ENCODE results near the gene THSD4.

Gene THSD4

DNA sequence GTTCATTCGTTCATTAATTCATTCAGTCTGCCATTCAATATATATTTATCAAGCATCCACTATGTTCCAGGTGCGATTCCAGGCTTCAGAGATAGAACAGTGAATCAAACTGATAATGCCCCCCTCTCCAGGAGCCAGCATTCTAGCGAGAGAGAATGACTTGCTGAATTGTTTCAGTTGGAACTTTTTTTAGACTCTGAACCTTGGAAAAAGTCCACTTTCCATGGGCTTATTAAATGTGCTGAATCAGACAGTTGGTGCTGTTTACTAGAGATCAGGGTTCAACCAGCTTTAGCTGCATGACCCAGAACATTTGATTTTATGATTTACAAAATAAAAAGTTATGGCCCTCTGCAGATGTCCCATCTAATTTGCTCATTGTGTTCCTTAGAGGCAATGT is 213.2 kb downstream of the THSD4 start:
- no peak for DNase-seq (ENCODE audit: low read depth in 2 of 2)

GRCh38 chr15:71329041-71329440 is 213.8 kb downstream of the THSD4 start:
- DNase-seq (ENCODE audit: low read depth in 2 of 2), result no peak

DNA sequence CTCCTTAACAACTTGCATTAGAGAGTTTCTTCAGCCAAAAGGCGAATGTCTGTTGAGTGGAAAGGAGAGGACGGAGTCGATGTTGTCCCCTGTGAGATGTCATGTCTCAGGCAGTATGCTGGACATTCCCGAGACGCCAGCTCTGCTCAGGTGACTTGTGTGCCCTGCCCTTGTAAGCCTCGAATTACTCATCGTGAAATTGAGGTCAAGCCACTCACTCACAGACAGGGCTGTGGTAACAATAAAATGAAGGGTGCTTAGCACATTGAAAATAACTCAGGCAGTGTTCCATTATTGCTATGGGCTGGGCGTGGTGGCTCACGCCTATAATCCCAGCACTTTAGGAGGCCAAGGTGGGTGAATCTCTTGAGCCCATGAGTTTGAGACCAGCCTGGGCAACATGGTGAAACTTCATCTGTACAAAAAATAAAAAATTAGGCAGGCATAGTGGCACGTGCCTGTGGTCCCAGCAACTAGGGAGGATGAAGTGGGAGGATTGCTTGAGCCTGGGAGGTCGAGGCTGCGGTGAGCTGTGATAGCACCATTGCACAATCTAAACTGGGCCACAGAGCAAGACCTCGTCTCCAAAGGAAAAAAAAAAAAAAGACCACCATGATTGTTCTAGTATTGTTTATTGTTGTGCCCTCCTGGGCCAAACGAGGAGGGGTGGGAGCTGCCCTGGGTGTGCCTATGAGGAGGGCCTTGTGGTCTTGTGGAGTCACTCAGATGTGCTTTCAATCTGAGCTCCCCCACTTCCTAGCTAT is 214.4 kb downstream of the THSD4 start:
- DNase-seq (ENCODE audit: low read depth in 2 of 2), result no peak

DNA sequence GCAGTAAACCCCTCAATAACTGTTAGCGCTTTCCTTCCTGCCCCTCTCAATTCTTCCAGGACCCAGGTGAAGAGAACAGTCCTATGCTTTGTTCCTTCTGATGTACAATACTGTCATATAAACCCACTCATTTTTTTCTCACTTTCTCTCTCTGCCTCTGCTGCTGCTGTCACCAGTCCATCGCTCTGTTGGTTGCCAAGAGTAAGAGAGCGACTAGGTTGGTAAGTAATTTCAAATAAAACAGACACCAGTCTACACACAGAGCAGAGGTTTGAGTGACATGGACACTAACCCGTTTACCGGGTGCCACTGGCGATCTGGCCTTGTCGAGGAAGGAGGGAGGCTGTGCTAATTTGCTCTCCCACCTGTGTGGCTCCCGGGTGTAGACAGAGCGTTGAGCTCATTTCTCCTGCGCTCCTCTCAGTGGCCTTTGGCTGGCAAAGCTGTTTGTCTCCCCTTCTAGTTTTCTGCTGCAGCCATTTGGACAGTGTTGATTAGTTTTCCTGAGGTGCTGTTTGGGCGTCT is 215.4 kb downstream of the THSD4 start:
- DNase-seq (ENCODE audit: low read depth in 2 of 2), result no peak

GRCh38 chr15:71331173-71331572 is 215.9 kb downstream of the THSD4 start:
- DNase-seq (ENCODE audit: low read depth in 2 of 2), result no peak

- no peak for DNase-seq (ENCODE audit: low read depth in 2 of 2)
Observed at GRCh38 chr15:71332431-71333004, 217.2 kb downstream of the THSD4 start.

GRCh38 chr15:71333136-71333700 is 217.9 kb downstream of the THSD4 start:
- DNase-seq (ENCODE audit: low read depth in 2 of 2), result no peak

- no peak for DNase-seq (ENCODE audit: low read depth in 2 of 2)
Observed at GRCh38 chr15:71333839-71334238, 218.6 kb downstream of the THSD4 start.

GRCh38 chr15:71334434-71334833 is 219.2 kb downstream of the THSD4 start:
- DNase-seq (ENCODE audit: low read depth in 2 of 2), result no peak

GRCh38 chr15:71334873-71335272 is 219.6 kb downstream of the THSD4 start:
- no peak for DNase-seq (ENCODE audit: low read depth in 2 of 2)

- no peak for DNase-seq (ENCODE audit: low read depth in 2 of 2)
Observed at GRCh38 chr15:71335591-71335990, 220.3 kb downstream of the THSD4 start.

DNA sequence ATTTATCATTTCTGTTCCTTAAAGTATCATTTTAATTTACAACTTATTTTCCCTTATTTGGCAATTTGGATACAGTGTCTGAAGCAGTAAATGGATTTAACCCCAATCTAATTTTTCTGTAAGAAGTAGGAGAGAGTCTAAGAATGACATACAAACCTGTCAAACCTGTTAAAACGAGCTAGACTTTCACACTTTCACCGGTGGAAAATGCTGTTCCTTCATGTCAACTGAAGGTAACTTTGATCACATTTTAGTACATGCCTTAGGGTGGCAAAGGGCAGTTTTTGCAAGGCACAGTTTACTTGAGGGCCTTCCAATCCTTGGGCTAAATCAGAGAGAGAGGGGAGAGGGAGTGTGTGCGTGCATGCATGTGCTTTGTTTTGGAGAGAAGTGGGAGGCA is 221.4 kb downstream of the THSD4 start:
- DNase-seq (ENCODE audit: low read depth in 2 of 2), result no peak

- DNase-seq (ENCODE audit: low read depth in 2 of 2), result no peak
Observed at GRCh38 chr15:71337197-71337845, 222.1 kb downstream of the THSD4 start.

DNA sequence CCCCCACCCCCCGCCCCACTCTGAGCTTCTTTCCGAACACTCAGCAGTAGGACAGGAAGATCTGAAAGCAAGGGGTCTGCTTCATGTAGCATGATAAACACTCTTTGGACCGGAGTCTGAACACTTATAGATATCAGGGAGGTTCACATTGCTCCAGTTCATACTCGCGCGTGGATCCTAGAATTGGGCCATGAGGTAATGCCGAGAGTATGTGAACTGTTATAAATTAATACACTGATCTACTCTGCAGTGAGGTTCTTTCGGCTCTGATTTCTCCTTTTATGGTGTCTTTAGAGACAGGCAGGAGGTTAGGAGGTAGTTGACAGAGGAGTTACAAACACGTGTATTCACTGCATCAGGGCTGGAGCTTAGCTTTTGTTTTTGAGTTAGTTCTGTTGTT is 223.0 kb downstream of the THSD4 start:
- no peak for DNase-seq (ENCODE audit: low read depth in 2 of 2)

GRCh38 chr15:71338827-71339542 is 223.7 kb downstream of the THSD4 start:
- DNase-seq (ENCODE audit: low read depth in 2 of 2), result no peak

DNA sequence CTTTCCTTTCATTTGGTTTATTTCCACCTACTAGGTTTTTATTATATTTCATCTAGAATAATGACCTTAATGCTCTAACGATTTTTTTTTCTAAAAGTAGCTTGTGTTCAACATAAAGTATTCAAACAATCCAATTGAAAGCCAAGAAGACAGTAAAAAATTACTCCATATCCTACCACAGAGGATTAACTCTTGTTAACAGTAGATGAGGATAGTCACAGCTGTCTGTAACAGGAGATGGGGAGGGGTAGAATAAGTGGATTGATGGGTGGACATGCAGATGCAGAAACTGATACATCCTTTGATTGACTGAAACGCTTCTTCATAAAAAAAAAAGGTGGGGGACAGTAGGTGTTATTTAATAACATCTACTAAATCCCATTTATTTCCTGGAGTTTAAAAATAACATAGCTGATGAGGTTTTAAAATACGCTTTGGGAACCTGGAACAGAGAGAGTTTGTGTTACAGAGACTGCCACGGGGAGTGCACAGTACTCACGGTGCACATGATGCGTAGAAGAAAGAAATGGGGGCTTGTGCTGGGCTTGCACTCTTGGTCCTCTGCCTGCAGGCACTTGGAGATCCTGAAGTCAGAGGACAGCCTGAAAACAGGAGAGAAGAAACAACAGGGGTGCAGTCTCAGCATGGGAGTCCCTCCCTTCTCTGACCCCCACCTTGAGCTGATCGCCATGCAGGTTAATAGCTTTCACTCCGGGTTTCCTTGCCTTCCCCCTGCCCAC is 226.7 kb downstream of the THSD4 start:
- DNase-seq (ENCODE audit: low read depth in 2 of 2), result no peak

DNA sequence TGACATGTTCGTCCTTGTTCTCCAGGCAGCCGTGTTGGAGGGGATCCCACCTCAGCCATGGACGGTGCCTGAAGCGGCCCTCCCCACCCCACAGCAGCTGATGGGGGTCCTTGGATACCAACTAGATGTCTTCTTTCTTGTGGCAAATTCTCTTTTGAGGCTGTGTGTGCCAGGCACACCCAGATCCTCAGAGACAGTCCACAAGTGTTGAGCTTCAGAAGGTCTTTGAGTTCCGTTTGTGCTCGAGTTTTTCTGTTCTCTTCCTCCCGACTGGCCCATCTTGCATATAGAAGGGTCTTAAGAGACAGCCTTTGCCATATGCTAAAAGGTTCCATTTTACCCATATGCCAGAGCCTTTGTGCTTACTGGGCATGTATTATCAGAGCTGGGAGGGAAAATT is 227.4 kb downstream of the THSD4 start:
- no peak for DNase-seq (ENCODE audit: low read depth in 2 of 2)

DNA sequence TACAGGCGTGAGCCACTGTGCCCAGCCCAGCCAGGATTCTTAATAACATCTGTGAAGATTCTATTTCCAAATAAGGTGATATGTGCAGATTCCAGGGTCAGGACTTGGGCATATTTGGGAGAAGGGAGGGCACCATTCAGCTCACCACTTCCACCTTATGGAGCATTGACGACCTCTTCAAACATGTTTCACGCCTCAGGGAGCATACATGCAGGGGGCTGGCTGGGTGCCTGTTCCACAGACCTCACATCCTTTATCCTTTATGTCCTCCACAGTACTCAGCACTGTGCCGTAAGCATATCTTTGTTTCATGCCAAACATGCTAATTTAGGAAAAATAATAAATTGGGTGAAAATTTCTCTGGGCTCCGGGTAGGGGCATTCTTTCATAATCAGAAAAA is 229.0 kb downstream of the THSD4 start:
- DNase-seq (ENCODE audit: low read depth in 2 of 2), result no peak

DNA sequence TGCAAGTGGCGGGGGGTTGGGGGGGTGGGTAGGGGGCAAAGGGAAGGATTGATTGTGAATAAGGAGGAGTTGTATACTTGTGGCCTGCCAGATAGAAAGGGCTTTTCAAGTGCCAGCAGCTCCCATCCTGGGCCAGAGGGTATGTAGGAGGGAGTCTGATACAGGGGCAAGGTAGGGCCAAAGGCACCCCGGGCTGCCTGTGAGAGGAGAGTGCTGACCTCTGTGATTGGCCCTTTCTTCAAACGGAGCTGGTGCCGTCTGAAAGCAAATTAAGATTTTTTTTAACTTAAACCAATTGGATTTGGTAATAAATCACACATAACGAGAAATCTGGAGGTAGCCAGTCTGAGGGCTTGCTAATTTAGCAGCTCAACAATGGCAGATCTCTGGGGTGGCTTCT is 229.9 kb downstream of the THSD4 start:
- no peak for DNase-seq (ENCODE audit: low read depth in 2 of 2)

DNA sequence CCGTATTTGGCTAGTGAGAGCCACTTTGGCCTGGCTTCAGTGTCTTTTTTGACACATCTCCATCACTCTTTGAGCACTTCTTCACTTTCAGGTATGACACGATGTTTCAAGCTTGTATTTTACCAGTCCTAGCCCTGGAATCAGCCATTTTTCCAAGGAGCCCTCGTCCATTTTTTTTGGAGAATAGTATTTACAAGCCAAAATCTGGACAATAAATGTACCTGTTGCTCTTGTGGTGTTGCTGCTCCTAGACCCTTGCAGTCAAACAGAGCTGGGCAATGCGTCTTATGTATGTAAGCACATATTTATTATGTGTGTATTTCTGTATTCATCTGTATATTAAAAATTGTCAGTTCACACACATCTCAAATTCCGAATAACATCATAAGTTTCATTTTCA is 231.2 kb downstream of the THSD4 start:
- DNase-seq (ENCODE audit: low read depth in 2 of 2), result no peak

DNA sequence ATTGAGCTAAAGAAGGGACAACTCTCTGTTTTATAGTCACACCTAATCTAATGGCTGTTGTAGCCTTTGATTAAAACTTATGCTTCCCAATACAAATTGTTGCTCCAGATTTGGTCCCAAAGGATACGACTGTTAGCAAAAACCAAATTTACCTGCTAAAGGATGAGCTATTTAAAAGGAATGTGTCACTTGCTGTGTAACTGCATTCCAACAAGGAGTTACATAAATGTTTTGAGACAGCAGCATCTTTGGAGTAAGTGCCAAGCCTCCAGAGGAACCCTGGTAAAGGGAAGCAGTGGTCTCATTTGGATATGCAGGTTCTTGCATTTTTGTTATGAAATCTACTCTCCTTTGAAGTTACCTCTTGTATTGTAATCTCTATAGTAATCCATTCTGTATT is 233.3 kb downstream of the THSD4 start:
- no peak for DNase-seq (ENCODE audit: low read depth in 2 of 2)
